Thyroid gland (tissue), 4 donors: ENCODE data around the gene BTG3. TPM values are rescaled to one million over a fixed set of nuclear protein-coding genes. Genes with fewer than 3 reads are reported as not detected.

ENCODE experiments used
- DNase-seq, 2 donors: peaks; one replicate each; pipeline ENCODE4 v3.0.0-alpha.2; 2019
- H3K27ac ChIP-seq, 3 donors: fragments of 200-600 bp; sonication (generic); 1 replicate in 2 of 3; 2 replicates in 1 of 3; pipeline ENCODE4 v1.5.1; 2016 to 2019; ENCODE audit warnings: mild to moderate bottlenecking in 1 of 3, moderate library complexity in 1 of 3
- H3K27me3 ChIP-seq: fragments of 200-600 bp; sonication (generic); one replicate; pipeline ENCODE4 v1.5.1; 2019
- H3K36me3 ChIP-seq, 2 donors: fragments of 200-600 bp; sonication (generic); one replicate each; pipeline ENCODE4 v1.5.1; 2016 to 2019
- H3K4me1 ChIP-seq, 2 donors: fragments of 200-600 bp; sonication (generic); one replicate each; pipeline ENCODE4 v1.5.1; 2017 to 2019
- H3K4me3 ChIP-seq, 3 donors: fragments of 200-600 bp; sonication (generic); replicated peaks in 1 of 3; 1 replicate in 2 of 3; 2 replicates in 1 of 3; pipeline ENCODE4 v1.5.1; 2016; ENCODE audit warnings: mild to moderate bottlenecking in 1 of 3
- H3K9me3 ChIP-seq: fragments of 200-600 bp; sonication (generic); one replicate; pipeline ENCODE4 v1.5.1; 2017
- CTCF ChIP-seq, 6 experiments: fragments of 200-600 bp in 3 of 6; fragments of 450-650 bp in 3 of 6; sonication (generic) in 3 of 6; IDR thresholded peaks; one replicate each; pipeline ENCODE4 v1.5.1; 2016 to 2019; ENCODE audit warnings: antibody characterized with exemption in 6 of 6, mild to moderate bottlenecking in 2 of 6, inconsistent platforms in 1 of 6, moderate library complexity in 1 of 6
- POLR2A ChIP-seq, 2 donors: fragments of 450-650 bp; IDR thresholded peaks; one replicate each; pipeline ENCODE4 v1.6.1; 2017; ENCODE audit warnings: antibody characterized with exemption in 2 of 2, mild to moderate bottlenecking in 2 of 2, moderate library complexity in 1 of 2
- WGBS, 2 donors: methylation state at CpG; one replicate each; pipeline ENCODE4 v1.1.5; 2017; 5-methylcytosine and 5-hydroxymethylcytosine counted together
- intact Hi-C: fragments of 100-400 bp; cut with DNase I; formaldehyde crosslinking; loops from one replicate; pipeline ENCODE4 v1.15.1; 2023
- total RNA-seq, 4 donors: library from RNA; depleted of rRNA; stranded (reverse); fragments of >200 nt; gene quantifications; one replicate each; pipeline ENCODE4 v1.2.3, GENCODE V29; 2016

BTG3 gene
- total RNA-seq, 4 donors from 2014 or later: 37.5 to 79.1 (median 61.9) TPM

DNA sequence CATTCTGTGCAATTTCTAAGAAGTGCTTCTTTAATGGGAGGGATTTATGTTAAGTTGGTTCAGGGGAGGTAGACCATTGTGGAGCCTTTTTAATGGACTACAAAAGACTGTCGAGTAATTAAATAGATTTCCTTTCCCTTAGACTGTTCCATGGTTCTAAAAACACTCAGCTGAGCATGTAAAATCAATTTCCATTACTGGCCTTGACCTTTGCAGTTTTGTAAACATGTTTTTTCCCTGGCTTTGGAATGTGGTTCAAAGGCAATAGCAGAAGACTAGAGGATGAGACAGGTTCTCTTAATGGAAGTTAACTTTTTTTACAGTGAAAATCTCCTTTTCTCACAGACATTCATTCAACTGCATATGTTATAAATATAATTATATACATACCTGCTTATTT, 37.6 kb upstream of the BTG3 start:
- Histone ChIP-seq H3K27me3 (no peaks in the 10 kb centered on the region), H3K4me3 (no peak overlapping the region), H3K4me1 (no peaks in the 10 kb centered on the region), H3K9me3 (no peaks in the 10 kb centered on the region), H3K36me3 (no peaks in the 10 kb centered on the region), H3K27ac (no peak overlapping the region)
- intact Hi-C loops: no loop called here
- TF ChIP-seq CTCF (IDR thresholded peaks at IDR 0.05) (no peak), POLR2A (IDR thresholded peaks at IDR 0.05) (no peak)
- no peak for DNase-seq
- WGBS, 2 donors: 17 to 35% methylated on average over 1 of the region's 1 CpG

DNA sequence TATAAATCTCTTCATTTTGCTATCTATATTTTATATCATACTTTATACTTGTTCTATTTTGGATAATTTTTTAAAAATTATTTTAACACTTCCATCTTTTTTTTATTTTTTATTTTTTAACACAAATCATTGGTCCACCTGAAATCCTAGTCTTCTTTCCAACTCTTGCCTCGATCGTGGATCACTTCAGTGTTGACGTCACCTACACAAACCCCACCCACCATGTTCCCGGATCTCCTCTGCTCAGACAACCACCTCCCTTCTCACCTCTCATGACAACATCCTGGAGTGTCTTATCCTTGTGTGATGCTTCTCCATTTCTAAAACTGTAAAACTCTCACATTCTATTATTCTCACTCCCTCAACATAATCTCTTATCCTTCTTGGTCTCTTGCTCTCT, 34.1 kb upstream of the BTG3 start:
- intact Hi-C loops: no loop called here
- no peak overlapping the region for H3K4me3 ChIP-seq
- 86 to 91% methylated on average over 4 of the region's 4 CpGs for WGBS, 2 donors
- TF ChIP-seq CTCF (IDR thresholded peaks at IDR 0.05): no peak
- TF ChIP-seq POLR2A (IDR thresholded peaks at IDR 0.05): no peak
- no peak for DNase-seq
- H3K27ac ChIP-seq: no peak overlapping the region
- no peaks in the 10 kb centered on the region for H3K4me1 ChIP-seq
- H3K36me3 ChIP-seq: no peaks in the 10 kb centered on the region
- no peaks in the 10 kb centered on the region for H3K27me3 ChIP-seq
- H3K9me3 ChIP-seq: no peaks in the 10 kb centered on the region

- intact Hi-C loops: no loop called here
- TF ChIP-seq POLR2A (IDR thresholded peaks at IDR 0.05) (no peak), CTCF (IDR thresholded peaks at IDR 0.05) (no peak)
- H3K4me3 ChIP-seq: no peak overlapping the region
- H3K4me1 ChIP-seq: no peaks in the 10 kb centered on the region
- H3K36me3 ChIP-seq: no peaks in the 10 kb centered on the region
- no peaks in the 10 kb centered on the region for H3K27me3 ChIP-seq
- DNase-seq: no peak
- H3K27ac ChIP-seq: no peak overlapping the region
- H3K9me3 ChIP-seq: no peaks in the 10 kb centered on the region
These were observed 31.5 kb upstream of the BTG3 start for GRCh38 chr21:17644186-17644585.

DNA sequence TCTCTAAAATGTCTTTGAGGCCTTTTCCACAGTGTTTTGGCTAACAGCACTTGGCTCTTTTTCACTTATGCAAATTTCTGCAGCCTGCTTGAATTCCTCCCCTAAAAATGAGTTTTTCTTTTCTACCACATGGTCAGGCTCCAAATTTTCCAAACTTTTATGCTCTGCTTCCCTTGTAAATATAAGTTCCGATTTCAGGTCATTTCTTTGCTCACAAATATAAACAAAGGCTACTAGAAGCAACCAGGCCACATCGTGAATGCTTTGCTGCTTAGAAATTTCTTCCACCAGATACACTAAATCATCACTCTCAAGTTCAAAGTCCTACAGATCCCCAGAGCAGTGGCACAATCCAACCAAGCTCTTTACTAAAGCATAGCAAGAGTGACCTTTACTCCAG, 28.1 kb upstream of the BTG3 start:
- no peaks in the 10 kb centered on the region for H3K36me3 ChIP-seq
- H3K27me3 ChIP-seq: no peaks in the 10 kb centered on the region
- intact Hi-C loops: no loop called here
- no peak for DNase-seq
- no peaks in the 10 kb centered on the region for H3K9me3 ChIP-seq
- H3K4me1 ChIP-seq: no peaks in the 10 kb centered on the region
- H3K4me3 ChIP-seq: no peak overlapping the region
- TF ChIP-seq POLR2A (IDR thresholded peaks at IDR 0.05) (no peak), CTCF (IDR thresholded peaks at IDR 0.05) (no peak)
- 89 to 94% methylated on average over 2 of the region's 2 CpGs for WGBS, 2 donors
- H3K27ac ChIP-seq: no peak overlapping the region

DNA sequence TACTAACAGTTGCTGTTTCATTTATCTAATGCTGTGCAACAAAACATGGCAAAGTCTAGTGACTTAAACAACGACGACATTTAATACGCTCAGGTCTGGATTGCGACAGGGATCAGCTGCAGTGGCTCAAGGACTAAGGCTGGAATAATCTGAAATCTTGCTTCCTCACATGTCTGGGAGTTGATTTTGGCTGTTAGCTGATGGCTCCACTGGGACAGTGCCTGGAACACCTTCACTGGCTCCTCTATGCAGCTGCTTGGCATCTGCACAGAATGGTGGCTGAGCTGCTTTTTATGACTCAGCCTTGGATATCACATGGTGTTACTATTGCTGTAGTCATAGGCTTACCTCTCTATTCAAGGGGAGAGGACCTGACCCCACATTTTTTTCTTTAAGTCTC, 24.0 kb upstream of the BTG3 start:
- no peak for TF ChIP-seq POLR2A (IDR thresholded peaks at IDR 0.05)
- TF ChIP-seq CTCF (IDR thresholded peaks at IDR 0.05): no peak

More for the DNA sequence above, 24.0 kb upstream of the BTG3 start:
- Histone ChIP-seq H3K9me3 (no peaks in the 10 kb centered on the region), H3K4me1 (peaks cover 5% of the 10 kb centered on the region in 2 donors), H3K27me3 (no peaks in the 10 kb centered on the region), H3K4me3 (no peak overlapping the region), H3K36me3 (no peaks in the 10 kb centered on the region), H3K27ac (no peak overlapping the region)
- DNase-seq: no peak
- intact Hi-C loops: no loop called here
- 69 to 92% methylated on average over 4 of the region's 4 CpGs for WGBS, 2 donors
